Stimulated activated CD8-positive, alpha-beta memory T cell treated with anti-CD3 and anti-CD28 coated beads, Interleukin-12 subunit alpha, Interleukin-12 subunit beta, amount 100 ng/mL, for 4 hours (primary cell): Measurements from ENCODE around the gene SULT2B1.

Experiments
- DNase-seq: peaks from one replicate; pipeline ENCODE4 v3.0.0-alpha.2; 2020; ENCODE audit warnings: low read depth

Gene SULT2B1

GRCh38 chr19:48634424-48635262 is 82.7 kb downstream of the SULT2B1 start:
- DNase-seq = peak; percentile 84

- DNase-seq = peak; percentile 66
These were observed 83.4 kb downstream of the SULT2B1 start for GRCh38 chr19:48635263-48635965.

- DNase-seq = no peak
These were observed 84.2 kb downstream of the SULT2B1 start for GRCh38 chr19:48635966-48636858.

- no peak for DNase-seq
These were observed 85.0 kb downstream of the SULT2B1 start, which contains the start of gene DBP for GRCh38 chr19:48636859-48637448. DBP (minus strand) TSS chr19:48637379; CDS start chr19:48636994, 385 bp downstream.

- peak; percentile 99 for DNase-seq
These were observed 85.5 kb downstream of the SULT2B1 start for GRCh38 chr19:48637449-48637947.

GRCh38 chr19:48637948-48638830 is 86.2 kb downstream of the SULT2B1 start:
- DNase-seq = peak; percentile 66

- no peak for DNase-seq
These were observed 86.9 kb downstream of the SULT2B1 start for GRCh38 chr19:48638831-48639381.

- DNase-seq = no peak
These were observed 87.8 kb downstream of the SULT2B1 start for GRCh38 chr19:48639483-48640375.

- DNase-seq = no peak
These were observed 89.9 kb downstream of the SULT2B1 start for GRCh38 chr19:48641850-48642249.

- no peak for DNase-seq
These were observed 90.9 kb downstream of the SULT2B1 start for GRCh38 chr19:48642862-48643261.

GRCh38 chr19:48644355-48644754 is 92.4 kb downstream of the SULT2B1 start:
- DNase-seq = no peak

- DNase-seq = no peak
These were observed 93.1 kb downstream of the SULT2B1 start for GRCh38 chr19:48644839-48645619.

- no peak for DNase-seq
These were observed 93.6 kb downstream of the SULT2B1 start for GRCh38 chr19:48645620-48646000.

GRCh38 chr19:48646001-48646721 is 94.2 kb downstream of the SULT2B1 start, which contains the start of gene CA11:
CA11 (minus strand) TSS chr19:48646187; CDS start chr19:48645632, 555 bp downstream.
- DNase-seq = peak; percentile 87

- DNase-seq = no peak
These were observed 94.8 kb downstream of the SULT2B1 start for GRCh38 chr19:48646722-48647216.

- DNase-seq = no peak
These were observed 96.2 kb downstream of the SULT2B1 start for GRCh38 chr19:48648134-48648533.
